Stimulated activated CD8-positive, alpha-beta memory T cell treated with anti-CD3 and anti-CD28 coated beads, Interleukin-4, amount 100 ng/mL, for 24 hours (primary cell): ENCODE results near the gene EID2.

Experiments used
- DNase-seq: peaks from one replicate; pipeline ENCODE4 v3.0.0-alpha.2; 2020; ENCODE audit warnings: low read depth

EID2 gene

DNA sequence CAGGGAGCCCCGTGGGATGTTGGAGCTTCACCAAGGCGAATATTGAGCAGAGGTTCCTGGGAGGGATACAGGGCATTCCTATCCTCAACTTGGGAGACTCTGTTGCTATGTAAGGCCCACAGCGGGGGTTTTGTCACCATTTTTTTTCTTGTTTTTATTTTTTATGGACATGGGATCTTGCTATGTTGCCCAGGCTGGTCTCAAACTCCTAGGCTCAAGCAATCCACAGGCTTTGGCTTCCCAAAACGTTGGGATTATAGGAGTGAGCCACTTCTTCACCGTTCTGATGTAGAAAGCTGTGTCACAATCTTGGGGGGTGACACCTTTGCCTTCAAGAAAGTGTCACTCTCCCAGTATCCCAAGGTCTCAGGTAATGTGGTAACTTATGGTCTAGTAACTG, 38.6 kb downstream of the EID2 start:
- DNase-seq, result no peak

DNA sequence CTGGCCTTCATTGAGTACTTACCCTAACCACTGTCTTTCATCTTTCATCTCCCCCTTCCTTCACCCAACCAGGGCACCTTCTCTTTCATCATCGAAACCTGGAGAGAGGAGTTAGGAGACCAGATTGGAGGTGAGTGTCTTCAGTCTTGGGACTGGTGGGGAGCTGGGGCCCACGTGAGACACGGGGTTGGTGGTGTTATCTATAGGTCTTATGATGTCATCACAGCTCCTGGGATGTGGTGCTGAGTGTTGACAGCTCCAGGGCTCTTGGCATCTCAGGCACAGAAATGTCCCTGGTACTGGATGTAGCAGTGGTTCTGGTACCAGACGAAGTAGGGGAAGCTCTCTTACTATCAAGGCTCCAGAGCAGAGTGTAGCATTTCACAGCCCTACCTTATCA, 39.4 kb downstream of the EID2 start:
- no peak for DNase-seq

DNA sequence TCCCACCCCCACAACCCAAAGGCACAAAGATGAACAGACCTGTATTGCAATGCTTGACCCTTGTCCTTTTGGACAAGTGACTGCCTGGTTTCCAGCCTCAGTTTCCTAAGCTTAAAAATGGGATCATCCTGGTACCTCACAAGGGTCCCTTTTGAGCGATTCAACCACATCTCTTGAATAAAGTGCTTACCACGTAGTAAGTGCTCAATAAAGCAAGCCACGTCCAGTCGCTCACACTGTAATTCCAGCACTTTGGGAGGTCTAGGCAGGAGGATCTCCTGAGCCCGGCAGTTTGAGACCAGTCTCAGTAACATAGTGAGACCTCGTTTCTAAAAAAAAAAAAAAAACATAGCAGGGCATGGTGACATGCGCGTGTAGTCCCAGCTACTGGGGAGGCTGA, 40.0 kb downstream of the EID2 start:
- DNase-seq, result no peak

DNA sequence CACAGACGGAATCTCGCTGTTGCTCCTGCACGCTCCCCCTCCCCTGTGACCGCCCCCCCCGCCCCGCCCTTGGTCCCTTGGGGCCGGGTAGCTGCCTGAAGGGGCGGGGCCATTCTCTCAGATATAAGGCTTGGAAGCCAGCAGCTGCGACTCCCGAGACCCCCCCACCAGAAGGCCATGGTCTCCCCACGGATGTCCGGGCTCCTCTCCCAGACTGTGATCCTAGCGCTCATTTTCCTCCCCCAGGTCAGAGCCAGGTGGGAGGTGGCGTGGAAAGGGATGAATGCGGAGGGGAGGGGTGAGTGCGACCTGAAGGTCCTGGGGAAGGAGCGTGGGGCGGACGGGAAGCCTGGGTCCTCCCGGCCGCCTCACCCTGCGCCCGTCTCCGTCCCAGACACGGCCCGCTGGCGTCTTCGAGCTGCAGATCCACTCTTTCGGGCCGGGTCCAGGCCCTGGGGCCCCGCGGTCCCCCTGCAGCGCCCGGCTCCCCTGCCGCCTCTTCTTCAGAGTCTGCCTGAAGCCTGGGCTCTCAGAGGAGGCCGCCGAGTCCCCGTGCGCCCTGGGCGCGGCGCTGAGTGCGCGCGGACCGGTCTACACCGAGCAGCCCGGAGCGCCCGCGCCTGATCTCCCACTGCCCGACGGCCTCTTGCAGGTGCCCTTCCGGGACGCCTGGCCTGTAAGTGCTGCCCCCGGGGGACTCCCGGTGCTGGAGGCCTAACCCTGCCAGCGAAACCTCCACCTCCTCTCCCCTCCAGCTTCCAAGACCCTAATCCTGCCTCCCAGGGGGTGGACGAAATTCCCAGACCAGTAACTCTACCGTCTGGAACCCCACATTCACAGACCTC, 40.9 kb downstream of the EID2 start, which contains the start of gene DLL3:
TSS of gene DLL3 (plus strand) at position 150 of the 845 bp plus-strand sequence. CDS start at position 178, 28 bp downstream.
- no peak for DNase-seq

DNA sequence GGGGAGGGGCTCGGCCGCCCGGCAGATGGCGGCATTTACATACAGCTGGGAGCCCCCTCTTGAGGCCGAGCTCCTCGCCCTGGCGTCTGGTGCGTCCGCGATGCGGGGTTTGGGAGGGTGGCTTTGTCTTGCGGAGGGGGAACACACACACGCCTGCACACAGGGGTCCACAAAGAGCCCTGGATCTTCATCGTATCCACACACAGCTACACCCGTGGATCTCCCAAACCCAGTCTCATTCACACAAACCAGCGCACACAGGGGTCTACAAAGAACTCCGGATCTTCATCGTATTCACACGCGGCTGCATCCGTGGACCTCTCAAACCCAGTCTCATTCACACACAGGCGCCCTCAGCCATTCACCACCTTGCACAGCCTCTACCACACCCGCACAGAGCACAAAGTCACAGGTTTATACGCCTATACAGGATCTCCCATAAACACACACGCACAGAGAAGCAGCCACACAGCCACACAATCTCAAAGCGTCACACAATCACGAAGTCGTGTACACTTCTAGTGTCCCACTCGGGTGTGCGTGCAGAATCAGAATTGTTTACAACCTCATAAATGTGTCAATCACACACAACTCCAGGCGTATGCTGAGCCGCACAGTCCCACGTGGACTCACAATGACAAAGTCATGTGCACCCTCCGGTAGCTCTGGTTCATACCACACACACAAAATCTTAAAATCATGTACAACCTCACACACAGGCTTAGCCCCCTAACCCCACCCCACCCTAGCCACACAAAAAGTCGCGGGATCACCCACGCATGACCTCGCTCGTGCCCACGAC, 41.8 kb downstream of the EID2 start:
- no peak for DNase-seq

DNA sequence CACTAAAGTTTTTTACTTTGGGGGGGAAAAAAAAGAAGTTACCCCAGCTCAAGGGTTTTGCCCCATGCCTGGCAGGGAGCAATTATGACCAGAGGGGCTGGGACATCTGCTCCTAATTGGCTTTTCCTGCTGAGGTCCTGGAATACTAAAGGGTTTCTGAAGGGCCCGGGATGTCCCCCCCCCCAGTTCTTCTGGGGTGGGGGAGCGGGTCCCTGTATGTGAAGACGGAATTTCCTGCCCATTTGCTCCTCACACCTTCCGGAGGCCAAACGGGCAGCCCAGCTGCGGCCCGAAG, 42.3 kb downstream of the EID2 start:
- DNase-seq, result no peak

DNA sequence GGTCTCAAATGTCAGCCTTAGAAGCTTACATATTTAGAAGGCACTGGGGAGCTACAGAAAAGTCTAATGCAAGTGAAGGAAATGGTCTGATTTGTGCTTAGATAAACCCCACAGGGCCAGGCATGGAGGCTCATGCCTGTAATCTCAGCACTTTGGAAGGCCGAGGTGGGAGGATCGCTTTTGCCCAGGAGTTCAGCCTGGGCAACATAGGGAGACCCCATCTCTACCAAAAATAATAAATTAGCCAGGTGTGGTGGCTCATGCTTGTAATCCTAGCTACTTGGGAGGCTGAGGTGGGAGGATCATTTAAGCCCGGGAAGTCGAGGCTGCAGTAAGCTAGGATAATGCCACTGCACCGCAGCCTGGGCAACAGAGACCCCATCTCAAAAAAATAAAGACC, 43.9 kb downstream of the EID2 start:
- no peak for DNase-seq

DNA sequence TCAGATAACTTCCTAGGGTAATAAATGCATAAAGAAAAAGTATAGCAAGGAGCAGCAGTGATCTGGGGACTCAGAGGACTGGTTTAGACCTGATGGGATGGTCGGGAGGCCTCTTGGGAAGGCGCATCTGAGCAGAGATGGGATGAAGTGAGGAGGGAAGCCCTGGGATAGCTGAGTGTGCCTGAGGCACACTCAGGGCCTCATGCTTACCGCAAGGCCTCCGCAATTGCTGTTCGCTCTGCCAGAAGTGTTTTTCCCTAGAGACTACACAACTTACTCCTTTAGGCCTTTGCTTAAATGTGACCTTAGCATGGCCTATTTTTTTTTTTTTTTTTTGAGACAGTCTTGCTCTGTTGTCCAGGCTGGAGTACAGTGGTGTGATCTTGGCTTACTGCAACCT, 45.3 kb downstream of the EID2 start:
- no peak for DNase-seq

DNA sequence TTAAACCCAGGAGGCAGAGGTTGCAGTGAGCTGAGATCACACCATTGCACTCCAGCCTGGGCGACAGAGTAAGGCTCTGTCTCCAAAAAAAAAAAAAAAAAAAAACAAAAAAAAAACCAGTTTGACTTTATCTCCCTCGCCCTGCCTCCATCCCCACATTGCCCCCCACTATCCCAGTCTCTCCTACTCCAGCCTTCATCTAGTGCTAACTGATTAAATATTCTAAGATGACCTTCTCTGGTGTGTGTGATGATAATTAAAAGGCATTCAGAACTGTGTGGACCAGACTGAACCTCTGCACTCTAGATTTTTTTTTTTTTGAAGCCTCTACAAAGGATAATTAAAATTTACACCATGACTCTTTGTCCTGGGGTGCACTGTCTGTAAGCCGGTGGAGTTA, 47.2 kb downstream of the EID2 start:
- DNase-seq, result no peak

DNA sequence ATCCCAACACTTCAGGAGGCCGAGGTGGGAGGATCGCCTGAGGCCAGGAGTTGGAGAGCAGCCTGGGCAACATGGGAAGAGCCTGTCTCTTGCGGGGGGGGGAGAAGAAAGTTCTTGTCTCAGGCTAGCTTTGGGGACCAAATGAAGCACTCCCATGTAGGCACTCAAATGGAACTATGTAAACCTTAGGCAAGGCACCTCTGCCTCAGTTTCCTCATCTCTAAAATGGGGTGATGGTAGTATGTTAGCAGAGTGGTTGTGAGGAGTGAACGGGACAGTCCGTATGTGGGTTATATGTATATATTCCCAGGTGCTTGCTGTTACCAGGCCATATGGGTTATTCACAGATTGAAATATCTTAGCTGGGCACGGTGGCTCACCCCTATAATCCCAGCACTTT, 47.7 kb downstream of the EID2 start:
- DNase-seq, result no peak

DNA sequence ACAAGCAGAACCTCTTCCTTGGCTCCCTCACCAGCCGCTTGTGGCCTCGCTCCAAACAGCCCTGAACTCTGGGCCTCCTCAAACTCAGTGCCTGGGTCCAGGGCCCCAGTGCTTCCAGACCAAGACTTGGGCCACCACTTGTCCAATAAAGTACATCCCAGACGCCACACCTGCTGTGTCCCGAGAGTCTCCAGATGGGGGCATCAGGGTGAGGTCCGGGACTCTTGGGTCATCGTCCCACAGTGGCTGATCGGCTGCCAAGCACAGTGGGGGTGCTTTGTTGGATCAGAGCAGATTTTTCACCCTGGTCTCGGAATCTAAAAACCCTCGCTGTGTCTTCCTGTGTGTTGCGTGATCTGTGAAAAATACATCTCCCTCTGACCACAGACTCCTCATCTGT, 50.2 kb downstream of the EID2 start:
- DNase-seq, result no peak
